Measurements from ENCODE around the gene ARPC4.

DNA sequence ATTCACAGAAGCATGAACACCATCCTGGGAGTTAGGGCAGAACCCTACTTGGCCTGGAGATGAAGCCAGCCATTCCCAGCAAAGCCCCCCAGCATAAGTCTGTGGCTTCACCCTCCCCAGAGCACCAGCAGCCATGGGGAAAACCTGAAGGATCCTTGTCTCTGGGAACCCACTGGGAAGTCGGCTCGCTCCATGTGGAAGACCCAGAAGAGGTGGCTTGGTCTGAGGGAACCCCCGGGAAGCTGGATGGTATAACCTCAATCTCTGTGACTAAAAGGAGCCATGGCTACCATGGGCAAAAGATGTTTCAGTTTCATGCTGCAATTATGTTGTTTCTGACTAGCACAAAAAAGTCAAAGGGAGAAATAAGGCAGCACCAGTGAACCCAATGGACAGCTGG, 62.7 kb downstream of the ARPC4 start:
- TF ChIP-seq NFIC (IDR thresholded peaks at IDR 0.05) (no peak), TEAD4 (IDR thresholded peaks at IDR 0.05) (no peak), RAD21 (IDR thresholded peaks at IDR 0.05; ENCODE audit: low read depth) (no peak), REST (IDR thresholded peaks at IDR 0.05; ENCODE audit: low read depth) (no peak)

Measured in Ishikawa (cell line).